ENCODE results near the gene BMPR1A. TPM values are rescaled to one million over a fixed set of nuclear protein-coding genes. Genes with fewer than 3 reads are reported as not detected.
A peak's percentile ranks its signal among the peaks of the same experiment; 100 is the strongest.

Gene BMPR1A
- total and polyA plus RNA-seq, 9 of the 15 experiments (the other 6 are each of a cell fraction or from before 2014, with no cell fraction given) = 1.6 to 17.5 (median 9.1) TPM

DNA sequence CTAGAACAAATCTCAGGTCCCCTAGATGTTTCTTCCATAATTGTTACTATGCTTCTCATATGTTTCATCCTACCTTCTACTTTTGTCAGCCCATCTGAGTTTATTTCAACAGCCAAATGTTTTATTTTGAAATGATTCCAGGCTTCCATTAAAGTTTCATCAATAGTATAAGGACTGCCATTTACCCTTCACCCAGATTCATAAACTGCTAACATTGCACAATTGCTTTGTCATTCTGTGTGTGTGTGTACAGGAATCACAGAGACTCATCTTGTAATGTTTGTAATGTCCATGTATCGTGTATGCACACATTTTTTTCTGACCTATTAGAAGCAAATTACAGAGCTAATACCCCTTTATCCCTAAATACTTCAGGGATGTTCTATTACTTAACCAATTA lies 175.5 kb downstream of the BMPR1A start (continued):
- TF ChIP-seq HMGXB4 (CRISPR knock-in tag; IDR thresholded peaks at IDR 0.05) (no peak), CEBPB (tag; IDR thresholded peaks at IDR 0.05) (peak; percentile 29; the same call in 1 of the 2 replicates), EWSR1 (IDR thresholded peaks at IDR 0.05; ENCODE audit: borderline replicate concordance, low read depth, partially characterized antibody) (no peak), FOXA1 (IDR thresholded peaks at IDR 0.05; ENCODE audit: borderline replicate concordance) (no peak), ZNF133 (CRISPR knock-in tag; IDR thresholded peaks at IDR 0.05) (no peak), MBD2 (IDR thresholded peaks at IDR 0.05; ENCODE audit: borderline replicate concordance, low read depth) (no peak), PHTF2 (CRISPR knock-in tag; IDR thresholded peaks at IDR 0.05) (no peak), CEBPG (CRISPR knock-in tag; IDR thresholded peaks at IDR 0.05) (no peak), CEBPG (tag; conservative IDR thresholded peaks at IDR 0.05 in 1 of 2, IDR thresholded peaks at IDR 0.05 in 1 of 2) (0 out of 4 replicates have a peak, but pooled peaks of 1 of the 2 experiments have one; percentile 15), CREB3L1 (IDR thresholded peaks at IDR 0.05; ENCODE audit: borderline replicate concordance, low read depth) (no peak)

Measured in K562 (cell line).